ENCODE measurements around the gene UBE2E1. TPM values are rescaled to one million over a fixed set of nuclear protein-coding genes. Genes with fewer than 3 reads are reported as not detected.
"Not testable (repeated sequence)": the region's sequence is repeated elsewhere in the genome, so short reads cannot be mapped to it uniquely, and the experiment has no call there.

The UBE2E1 gene
- total RNA-seq, 1 donor from 2014 or later = 124 TPM

- Histone ChIP-seq H3K36me3 (ENCODE audit: control insufficient read depth, insufficient read depth, low read length) (no peaks in the 10 kb centered on the region), H3K4me3 (ENCODE audit: low read depth, low read length) (no peak overlapping the region), H3K27me3 (ENCODE audit: control insufficient read depth, insufficient read depth, low read length) (no peaks in the 10 kb centered on the region)
- FAIRE-seq = no peak
- TF ChIP-seq CTCF (IDR thresholded peaks at IDR 0.05; ENCODE audit: insufficient read depth, low read length, severe bottlenecking) = no peak
- no peak for DNase-seq (ENCODE audit: low read depth)
Measured at GRCh38 chr3:23875113-23875725, 69.5 kb downstream of the UBE2E1 start.

GRCh38 chr3:23876923-23877322 is 71.2 kb downstream of the UBE2E1 start:
- H3K36me3 ChIP-seq (ENCODE audit: control insufficient read depth, insufficient read depth, low read length) = no peaks in the 10 kb centered on the region
- TF ChIP-seq CTCF (IDR thresholded peaks at IDR 0.05; ENCODE audit: insufficient read depth, low read length, severe bottlenecking) = no peak
- H3K27me3 ChIP-seq (ENCODE audit: control insufficient read depth, insufficient read depth, low read length) = no peaks in the 10 kb centered on the region
- no peak for FAIRE-seq
- no peak overlapping the region for H3K4me3 ChIP-seq (ENCODE audit: low read depth, low read length)
- DNase-seq (ENCODE audit: low read depth) = no peak

GRCh38 chr3:23877329-23877980 is 71.7 kb downstream of the UBE2E1 start:
- DNase-seq (ENCODE audit: low read depth) (peak; percentile 86), FAIRE-seq (no peak)
- Histone ChIP-seq H3K27me3 (ENCODE audit: control insufficient read depth, insufficient read depth, low read length) (no peaks in the 10 kb centered on the region), H3K4me3 (ENCODE audit: low read depth, low read length) (no peak overlapping the region), H3K36me3 (ENCODE audit: control insufficient read depth, insufficient read depth, low read length) (no peaks in the 10 kb centered on the region)
- no peak for TF ChIP-seq CTCF (IDR thresholded peaks at IDR 0.05; ENCODE audit: insufficient read depth, low read length, severe bottlenecking)

GRCh38 chr3:23879485-23879884 is 73.7 kb downstream of the UBE2E1 start:
- DNase-seq (ENCODE audit: low read depth) (no peak), FAIRE-seq (no peak)
- H3K4me3 ChIP-seq (ENCODE audit: low read depth, low read length) = no peak overlapping the region
- no peak for TF ChIP-seq CTCF (IDR thresholded peaks at IDR 0.05; ENCODE audit: insufficient read depth, low read length, severe bottlenecking)
- H3K27me3 ChIP-seq (ENCODE audit: control insufficient read depth, insufficient read depth, low read length) = no peaks in the 10 kb centered on the region
- no peaks in the 10 kb centered on the region for H3K36me3 ChIP-seq (ENCODE audit: control insufficient read depth, insufficient read depth, low read length)

- H3K4me3 ChIP-seq (ENCODE audit: low read depth, low read length) = no peak overlapping the region
- no peak for TF ChIP-seq CTCF (IDR thresholded peaks at IDR 0.05; ENCODE audit: insufficient read depth, low read length, severe bottlenecking)
- no peaks in the 10 kb centered on the region for H3K36me3 ChIP-seq (ENCODE audit: control insufficient read depth, insufficient read depth, low read length)
- H3K27me3 ChIP-seq (ENCODE audit: control insufficient read depth, insufficient read depth, low read length) = no peaks in the 10 kb centered on the region
- no peak for DNase-seq (ENCODE audit: low read depth)
- no peak for FAIRE-seq
Measured at GRCh38 chr3:23880703-23881339, 75.1 kb downstream of the UBE2E1 start.

- H3K27me3 ChIP-seq (ENCODE audit: control insufficient read depth, insufficient read depth, low read length); H3K36me3 ChIP-seq (ENCODE audit: control insufficient read depth, insufficient read depth, low read length); DNase-seq (ENCODE audit: low read depth); FAIRE-seq; H3K4me3 ChIP-seq (ENCODE audit: low read depth, low read length): not testable (repeated sequence)
Measured at GRCh38 chr3:23881993-23882392, 76.2 kb downstream of the UBE2E1 start.

Data from bronchial epithelial cell (primary cell).